Loucy (cell line): ENCODE measurements around the gene SORCS2.

Experiments used
- H2AFZ ChIP-seq: fragments of 200-600 bp; sonication (generic); 2 replicates; pipeline ENCODE4 v1.6.0; 2016; ENCODE audit warnings: antibody characterized with exemption, mild to moderate bottlenecking, low read length, moderate library complexity
- H3F3A ChIP-seq: fragments of 200-600 bp; 2 replicates; pipeline ENCODE4 v1.6.0; 2016; ENCODE audit warnings: antibody characterized with exemption, low read depth, mild to moderate bottlenecking
- H3K27me3 ChIP-seq: fragments of 200-600 bp; sonication (generic); 2 replicates; pipeline ENCODE4 v1.6.1; 2014; ENCODE audit warnings: low read length, mild to moderate bottlenecking; ENCODE audit not compliant: insufficient read depth, poor library complexity, severe bottlenecking
- H3K36me3 ChIP-seq: fragments of 200-600 bp; sonication (generic); 2 replicates; pipeline ENCODE4 v1.6.1; 2016; ENCODE audit warnings: low read length; ENCODE audit not compliant: insufficient read depth
- H3K4me1 ChIP-seq: fragments of 200-600 bp; sonication (generic); 2 replicates; pipeline ENCODE4 v1.5.1; 2014; ENCODE audit warnings: low read length, mild to moderate bottlenecking; ENCODE audit not compliant: insufficient read depth, poor library complexity, severe bottlenecking
- H3K4me2 ChIP-seq: fragments of 200-600 bp; sonication (generic); 2 replicates; pipeline ENCODE4 v1.6.0; 2014; ENCODE audit warnings: antibody characterized with exemption, low read length, low read depth, mild to moderate bottlenecking; ENCODE audit not compliant: poor library complexity, severe bottlenecking
- H3K4me3 ChIP-seq: fragments of 200-600 bp; sonication (generic); 2 replicates; pipeline ENCODE4 v1.5.1; 2014; ENCODE audit warnings: low read length, mild to moderate bottlenecking, mixed read lengths; ENCODE audit not compliant: poor library complexity, severe bottlenecking
- H3K79me2 ChIP-seq: fragments of 200-600 bp; sonication (generic); 2 replicates; pipeline ENCODE4 v1.6.1; 2014; ENCODE audit warnings: low read length; ENCODE audit not compliant: insufficient read depth
- H3K9ac ChIP-seq: fragments of 200-600 bp; sonication (generic); 2 replicates; pipeline ENCODE4 v1.6.0; 2014; ENCODE audit warnings: mild to moderate bottlenecking, low read depth, low read length, moderate library complexity; ENCODE audit not compliant: poor library complexity, severe bottlenecking
- H3K9me2 ChIP-seq: fragments of 200-600 bp; sonication (generic); replicated peaks from 2 replicates; pipeline ENCODE4 v1.6.1; 2016; ENCODE audit warnings: low read depth, low read length, mixed read lengths
- H3K9me3 ChIP-seq: fragments of 200-600 bp; sonication (generic); 2 replicates; pipeline ENCODE4 v1.6.1; 2014; ENCODE audit warnings: mild to moderate bottlenecking, antibody characterized with exemption, low read length, low read depth; ENCODE audit not compliant: insufficient read depth
- H4K20me1 ChIP-seq: fragments of 200-600 bp; sonication (generic); 2 replicates; pipeline ENCODE4 v1.6.0; 2014; ENCODE audit warnings: antibody characterized with exemption, low read length, mild to moderate bottlenecking; ENCODE audit not compliant: insufficient read depth, poor library complexity, severe bottlenecking
- CTCF ChIP-seq: fragments of 200-600 bp; sonication (generic); conservative IDR thresholded peaks from 2 replicates; pipeline ENCODE4 v1.5.1; 2014; ENCODE audit warnings: mild to moderate bottlenecking, antibody characterized with exemption, low read length
- EZH2phosphoT487 ChIP-seq: fragments of 200-600 bp; IDR thresholded peaks from 2 replicates; pipeline ENCODE4 v1.6.1; 2018; ENCODE audit warnings: antibody characterized with exemption, mild to moderate bottlenecking, moderate library complexity, borderline replicate concordance

Gene SORCS2

GRCh38 chr4:7760706-7761105 lies 568.4 kb downstream of the SORCS2 start:
- H4K20me1 ChIP-seq = no peaks in the 10 kb centered on the region

GRCh38 chr4:7761312-7761711 lies 569.0 kb downstream of the SORCS2 start:
- Histone ChIP-seq H3K27me3 (no peaks in the 10 kb centered on the region), H3F3A (no peaks in the 10 kb centered on the region), H3K4me2 (no peak overlapping the region), H3K4me1 (no peaks in the 10 kb centered on the region), H3K79me2 (no peaks in the 10 kb centered on the region), H2AFZ (no peak overlapping the region), H3K9ac (no peak overlapping the region), H3K36me3 (no peaks in the 10 kb centered on the region), H3K4me3 (no peak overlapping the region), H3K9me3 (peaks cover 3% of the 10 kb centered on the region; the same call in 1 of the 2 replicates), H3K9me2 (no peaks in the 10 kb centered on the region), H4K20me1 (no peaks in the 10 kb centered on the region)
- no peak for TF ChIP-seq CTCF
- no peak for TF ChIP-seq EZH2phosphoT487

More at GRCh38 chr4:7760706-7761105, 568.4 kb downstream of the SORCS2 start:
- H3K36me3 ChIP-seq = no peaks in the 10 kb centered on the region
- no peak overlapping the region for H3K4me3 ChIP-seq
- no peaks in the 10 kb centered on the region for H3K79me2 ChIP-seq
- H3F3A ChIP-seq = no peaks in the 10 kb centered on the region
- no peaks in the 10 kb centered on the region for H3K4me1 ChIP-seq
- H3K9me3 ChIP-seq = peaks cover 3% of the 10 kb centered on the region; the same call in 1 of the 2 replicates
- H3K4me2 ChIP-seq = no peak overlapping the region
- no peak overlapping the region for H2AFZ ChIP-seq
- H3K27me3 ChIP-seq = no peaks in the 10 kb centered on the region
- H3K9me2 ChIP-seq = no peaks in the 10 kb centered on the region
- no peak for TF ChIP-seq CTCF
- TF ChIP-seq EZH2phosphoT487 = no peak
- no peak overlapping the region for H3K9ac ChIP-seq

- Histone ChIP-seq H3K9me2 (no peaks in the 10 kb centered on the region), H3K4me1 (no peaks in the 10 kb centered on the region), H3K9ac (no peak overlapping the region), H3K79me2 (no peaks in the 10 kb centered on the region), H4K20me1 (no peaks in the 10 kb centered on the region), H3K9me3 (peaks cover 3% of the 10 kb centered on the region; the same call in 1 of the 2 replicates), H3K4me3 (no peak overlapping the region), H3K27me3 (no peaks in the 10 kb centered on the region), H3K36me3 (no peaks in the 10 kb centered on the region), H2AFZ (no peak overlapping the region), H3F3A (no peaks in the 10 kb centered on the region), H3K4me2 (no peak overlapping the region)
- no peak for TF ChIP-seq EZH2phosphoT487
- peak; percentile 44 for TF ChIP-seq CTCF
These were observed 569.4 kb downstream of the SORCS2 start for GRCh38 chr4:7761720-7762119.
